Liver (tissue), 3 donors: ENCODE data around the gene SMCO4.

Experiments
- RAD21 ChIP-seq, 2 donors: IDR thresholded peaks; 2 replicates each; pipeline ENCODE4 v1.6.1; 2016; ENCODE audit warnings: antibody characterized with exemption in 2 of 2, mild to moderate bottlenecking in 2 of 2
- RXRA ChIP-seq, 2 donors: IDR thresholded peaks; 2 replicates each; pipeline ENCODE4 v1.6.1; 2017 to 2018; ENCODE audit warnings: antibody characterized with exemption in 2 of 2, mild to moderate bottlenecking in 1 of 2
- TAF1 ChIP-seq: conservative IDR thresholded peaks from 2 replicates; pipeline ENCODE4 v1.6.1; 2016; ENCODE audit warnings: antibody characterized with exemption, mild to moderate bottlenecking
- YY1 ChIP-seq: IDR thresholded peaks from 2 replicates; pipeline ENCODE4 v1.6.1; 2016; ENCODE audit warnings: antibody characterized with exemption, mild to moderate bottlenecking
- TF ChIP-seq, protein P1 (sequence below): fragments of 150-350 bp; IDR thresholded peaks from 2 replicates; pipeline ENCODE4 v1.5.1; 2017; ENCODE audit warnings: improper control_type of control experiment, low read depth, low read length; ENCODE audit not compliant: missing input control
- TF ChIP-seq, protein P2 (sequence below): IDR thresholded peaks from 2 replicates; pipeline ENCODE4 v1.6.1; 2016; ENCODE audit warnings: antibody characterized with exemption
- TF ChIP-seq, protein P3 (sequence below): IDR thresholded peaks from 2 replicates; pipeline ENCODE4 v1.6.1; 2016; ENCODE audit warnings: antibody characterized with exemption
- donor health status: healthy.
- donor health status: healthy.

DNA sequence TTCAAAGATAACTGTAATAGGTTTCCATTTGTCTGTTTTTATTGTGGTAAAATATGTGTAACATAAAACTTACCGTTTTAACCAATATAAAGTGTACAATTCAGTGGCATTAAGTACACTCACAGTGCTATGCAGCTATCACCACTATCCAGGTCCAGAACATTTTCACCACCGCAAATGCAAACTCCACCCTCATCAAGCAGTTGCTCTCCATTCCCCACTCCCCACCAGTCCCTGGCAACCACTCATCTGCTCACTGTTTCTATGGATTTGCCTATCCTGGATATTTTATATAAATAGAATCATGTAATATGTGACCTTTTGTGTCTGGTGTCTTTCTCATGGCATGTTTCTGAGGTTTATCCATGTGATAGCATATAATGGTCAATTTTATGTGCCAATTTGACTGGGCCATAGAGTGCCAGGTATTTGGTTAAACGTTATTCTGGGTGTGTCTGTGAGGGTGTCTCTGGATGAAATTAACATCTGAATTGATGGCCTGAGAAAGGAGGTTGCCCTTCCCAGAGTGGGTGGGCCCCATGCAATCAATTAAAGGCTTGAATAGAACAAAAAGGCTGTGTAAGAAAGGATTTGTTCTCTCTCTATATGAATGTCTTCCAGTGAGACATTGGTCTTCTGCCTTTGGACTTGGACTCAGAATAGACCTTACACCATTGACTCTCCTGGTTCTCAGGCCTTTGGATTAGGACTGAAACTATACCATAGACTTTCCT is 17.2 kb upstream of the SMCO4 start:
- TF ChIP-seq, protein P1, sequence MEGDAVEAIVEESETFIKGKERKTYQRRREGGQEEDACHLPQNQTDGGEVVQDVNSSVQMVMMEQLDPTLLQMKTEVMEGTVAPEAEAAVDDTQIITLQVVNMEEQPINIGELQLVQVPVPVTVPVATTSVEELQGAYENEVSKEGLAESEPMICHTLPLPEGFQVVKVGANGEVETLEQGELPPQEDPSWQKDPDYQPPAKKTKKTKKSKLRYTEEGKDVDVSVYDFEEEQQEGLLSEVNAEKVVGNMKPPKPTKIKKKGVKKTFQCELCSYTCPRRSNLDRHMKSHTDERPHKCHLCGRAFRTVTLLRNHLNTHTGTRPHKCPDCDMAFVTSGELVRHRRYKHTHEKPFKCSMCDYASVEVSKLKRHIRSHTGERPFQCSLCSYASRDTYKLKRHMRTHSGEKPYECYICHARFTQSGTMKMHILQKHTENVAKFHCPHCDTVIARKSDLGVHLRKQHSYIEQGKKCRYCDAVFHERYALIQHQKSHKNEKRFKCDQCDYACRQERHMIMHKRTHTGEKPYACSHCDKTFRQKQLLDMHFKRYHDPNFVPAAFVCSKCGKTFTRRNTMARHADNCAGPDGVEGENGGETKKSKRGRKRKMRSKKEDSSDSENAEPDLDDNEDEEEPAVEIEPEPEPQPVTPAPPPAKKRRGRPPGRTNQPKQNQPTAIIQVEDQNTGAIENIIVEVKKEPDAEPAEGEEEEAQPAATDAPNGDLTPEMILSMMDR = no peak
- no peak for TF ChIP-seq TAF1
- TF ChIP-seq, protein P2, sequence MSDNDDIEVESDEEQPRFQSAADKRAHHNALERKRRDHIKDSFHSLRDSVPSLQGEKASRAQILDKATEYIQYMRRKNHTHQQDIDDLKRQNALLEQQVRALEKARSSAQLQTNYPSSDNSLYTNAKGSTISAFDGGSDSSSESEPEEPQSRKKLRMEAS = no peak
- no peak for TF ChIP-seq RXRA (IDR thresholded peaks at IDR 0.05)
- no peak for TF ChIP-seq RAD21 (IDR thresholded peaks at IDR 0.05)
- no peak for TF ChIP-seq YY1
- TF ChIP-seq, protein P3, sequence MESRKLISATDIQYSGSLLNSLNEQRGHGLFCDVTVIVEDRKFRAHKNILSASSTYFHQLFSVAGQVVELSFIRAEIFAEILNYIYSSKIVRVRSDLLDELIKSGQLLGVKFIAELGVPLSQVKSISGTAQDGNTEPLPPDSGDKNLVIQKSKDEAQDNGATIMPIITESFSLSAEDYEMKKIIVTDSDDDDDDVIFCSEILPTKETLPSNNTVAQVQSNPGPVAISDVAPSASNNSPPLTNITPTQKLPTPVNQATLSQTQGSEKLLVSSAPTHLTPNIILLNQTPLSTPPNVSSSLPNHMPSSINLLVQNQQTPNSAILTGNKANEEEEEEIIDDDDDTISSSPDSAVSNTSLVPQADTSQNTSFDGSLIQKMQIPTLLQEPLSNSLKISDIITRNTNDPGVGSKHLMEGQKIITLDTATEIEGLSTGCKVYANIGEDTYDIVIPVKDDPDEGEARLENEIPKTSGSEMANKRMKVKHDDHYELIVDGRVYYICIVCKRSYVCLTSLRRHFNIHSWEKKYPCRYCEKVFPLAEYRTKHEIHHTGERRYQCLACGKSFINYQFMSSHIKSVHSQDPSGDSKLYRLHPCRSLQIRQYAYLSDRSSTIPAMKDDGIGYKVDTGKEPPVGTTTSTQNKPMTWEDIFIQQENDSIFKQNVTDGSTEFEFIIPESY = no peak
